IMR-90 (cell line): ENCODE results near the gene SERPINA1. TPM values are rescaled to one million over a fixed set of nuclear protein-coding genes. Genes with fewer than 3 reads are reported as not detected.
A peak's percentile ranks its signal among the peaks of the same experiment; 100 is the strongest.

Experiments used
- ATAC-seq: fragments of 200-7000 bp; cut with Tn5 transposase; 2 replicates; pipeline ENCODE4 v1.9.1; 2020; ENCODE audit warnings: low read depth, mild to moderate bottlenecking, moderate library complexity
- BruUV-seq: library from RNA; stranded (reverse); fragments of 400-500 nt; replicated peaks from 2 replicates; lab custom pipeline; 2021; lab: Mats Ljungman, UMichigan
- CTCF ChIA-PET: fragments of 300-600 bp; formaldehyde crosslinking; extraction: SDS; loops from one replicate; lab custom pipeline; 2021; ENCODE audit warnings: antibody characterized with exemption; lab: Yijun Ruan, JAX
- POLR2A ChIA-PET: fragments of 300-600 bp; sonication (Branson Sonifier 250); formaldehyde crosslinking; loops from one replicate; lab custom pipeline; 2022; ENCODE audit warnings: antibody characterized with exemption; ENCODE audit not compliant: unreplicated experiment; lab: Charles Lee
- DNase-seq: peaks from one replicate; pipeline ENCODE4 v3.0.0; 2013
- H2AFZ ChIP-seq: replicated peaks from 2 replicates; pipeline ENCODE3; 2013; ENCODE audit warnings: low read length, mild to moderate bottlenecking; ENCODE audit not compliant: poor library complexity
- H2AK5ac ChIP-seq: 2 replicates; pipeline ENCODE4 v1.6.1; 2013; ENCODE audit warnings: low read depth, low read length, inconsistent platforms
- H2AK9ac ChIP-seq: replicated peaks from 2 replicates; pipeline ENCODE3; 2013; ENCODE audit warnings: mild to moderate bottlenecking, low read depth, low read length, moderate library complexity; ENCODE audit not compliant: poor library complexity
- H2BK120ac ChIP-seq: 2 replicates; pipeline ENCODE4 v1.6.1; 2013; ENCODE audit warnings: low read depth, low read length, inconsistent platforms
- H2BK15ac ChIP-seq: 3 replicates; pipeline ENCODE4 v1.6.1; 2013; ENCODE audit warnings: low read depth, low read length, inconsistent platforms
- H2BK20ac ChIP-seq: 2 replicates; pipeline ENCODE4 v1.6.1; 2013; ENCODE audit warnings: low read depth, mild to moderate bottlenecking, inconsistent platforms, low read length, moderate library complexity
- H2BK5ac ChIP-seq: 2 replicates; pipeline ENCODE4 v1.6.1; 2013; ENCODE audit warnings: mild to moderate bottlenecking, low read depth, low read length, inconsistent platforms; ENCODE audit not compliant: poor library complexity, severe bottlenecking
- H3K14ac ChIP-seq: replicated peaks from 2 replicates; pipeline ENCODE4 v1.6.1; 2013; ENCODE audit warnings: low read depth, low read length, inconsistent platforms
- H3K18ac ChIP-seq: 2 replicates; pipeline ENCODE4 v1.6.1; 2013; ENCODE audit warnings: low read depth, low read length, control low read depth
- H3K23ac ChIP-seq: 2 replicates; pipeline ENCODE4 v1.6.1; 2013; ENCODE audit warnings: low read depth, low read length, inconsistent platforms
- H3K27ac ChIP-seq: 2 replicates; pipeline ENCODE4 v1.5.1; 2013; ENCODE audit warnings: mild to moderate bottlenecking, control low read depth, low read length; ENCODE audit not compliant: insufficient read depth
- H3K27me3 ChIP-seq: 2 replicates; pipeline ENCODE4 v1.6.1; 2013; ENCODE audit warnings: low read length; ENCODE audit not compliant: control insufficient read depth, insufficient read depth
- H3K36me3 ChIP-seq: 2 replicates; pipeline ENCODE4 v1.6.1; 2013; ENCODE audit warnings: low read length, mixed read lengths; ENCODE audit not compliant: control insufficient read depth, insufficient read depth
- H3K4ac ChIP-seq: 2 replicates; pipeline ENCODE4 v1.6.1; 2013; ENCODE audit warnings: low read depth, low read length, inconsistent platforms
- H3K4me1 ChIP-seq: 2 replicates; pipeline ENCODE4 v1.6.1; 2013; ENCODE audit warnings: low read length, mixed read lengths; ENCODE audit not compliant: control insufficient read depth, insufficient read depth
- H3K4me2 ChIP-seq: 2 replicates; pipeline ENCODE4 v1.6.1; 2013; ENCODE audit warnings: low read depth, mild to moderate bottlenecking, control low read depth, low read length, moderate library complexity
- H3K4me3 ChIP-seq: 2 replicates; pipeline ENCODE4 v1.5.1; 2013; ENCODE audit warnings: low read depth, mild to moderate bottlenecking, control low read depth, low read length, moderate library complexity; ENCODE audit not compliant: insufficient read depth
- H3K56ac ChIP-seq: 2 replicates; pipeline ENCODE4 v1.6.1; 2013; ENCODE audit warnings: low read length, inconsistent platforms; ENCODE audit not compliant: insufficient read depth; ENCODE audit errors: extremely low read depth
- H3K79me1 ChIP-seq, 2 experiments: 2 replicates each; pipeline ENCODE4 v1.6.1; 2013; ENCODE audit warnings: low read length in 2 of 2, inconsistent platforms in 1 of 2, low read depth in 1 of 2
- H3K9ac ChIP-seq: 2 replicates; pipeline ENCODE4 v1.6.1; 2013; ENCODE audit warnings: low read depth, low read length, control low read depth
- H3K9me1 ChIP-seq: 2 replicates; pipeline ENCODE4 v1.6.1; 2013; ENCODE audit warnings: low read length, inconsistent platforms; ENCODE audit not compliant: insufficient read depth
- H3K9me3 ChIP-seq: 2 replicates; pipeline ENCODE4 v1.6.1; 2013; ENCODE audit warnings: low read length; ENCODE audit not compliant: control insufficient read depth, insufficient read depth
- H4K20me1 ChIP-seq: 2 replicates; pipeline ENCODE4 v1.6.1; 2013; ENCODE audit warnings: low read length, inconsistent platforms; ENCODE audit not compliant: insufficient read depth
- H4K5ac ChIP-seq: 2 replicates; pipeline ENCODE4 v1.6.1; 2013; ENCODE audit warnings: mild to moderate bottlenecking, low read depth, low read length, control low read depth
- H4K8ac ChIP-seq, 2 experiments: 2 replicates each; pipeline ENCODE4 v1.6.1; 2013; ENCODE audit warnings: low read depth in 2 of 2, low read length in 2 of 2, control low read depth in 1 of 2, inconsistent platforms in 1 of 2
- H4K91ac ChIP-seq: 2 replicates; pipeline ENCODE4 v1.6.1; 2013; ENCODE audit warnings: low read depth, low read length, inconsistent platforms; ENCODE audit not compliant: insufficient read depth
- CHD1 ChIP-seq: IDR thresholded peaks from 2 replicates; pipeline ENCODE4 v1.6.1; 2012; ENCODE audit warnings: low read depth, low read length, improper control_type of control experiment
- CTCF ChIP-seq: conservative IDR thresholded peaks from 2 replicates; pipeline ENCODE4 v1.5.1; 2012; ENCODE audit warnings: mild to moderate bottlenecking, low read depth, low read length, improper control_type of control experiment
- ELK1 ChIP-seq: fragments of 150-350 bp; IDR thresholded peaks from 2 replicates; pipeline ENCODE4 v1.6.1; 2016; ENCODE audit warnings: low read depth, mild to moderate bottlenecking, low read length, moderate library complexity, borderline replicate concordance
- FOS ChIP-seq: fragments of 150-350 bp; IDR thresholded peaks from 2 replicates; pipeline ENCODE4 v1.6.1; 2016; ENCODE audit warnings: low read depth, low read length
- MAZ ChIP-seq: IDR thresholded peaks from 2 replicates; pipeline ENCODE4 v1.6.1; 2012; ENCODE audit warnings: low read depth, mild to moderate bottlenecking, low read length, improper control_type of control experiment, moderate library complexity, borderline replicate concordance
- MXI1 ChIP-seq: IDR thresholded peaks from 2 replicates; pipeline ENCODE4 v1.6.1; 2012; ENCODE audit warnings: low read depth, mild to moderate bottlenecking, low read length, moderate library complexity, borderline replicate concordance
- NFE2L2 ChIP-seq: fragments of 150-350 bp; IDR thresholded peaks from 2 replicates; pipeline ENCODE4 v1.6.1; 2016; ENCODE audit warnings: low read depth, mild to moderate bottlenecking, low read length
- POLR2A ChIP-seq: IDR thresholded peaks from 2 replicates; pipeline ENCODE4 v1.6.1; 2012; ENCODE audit warnings: mild to moderate bottlenecking, low read depth, low read length
- RAD21 ChIP-seq: IDR thresholded peaks from 2 replicates; pipeline ENCODE4 v1.6.1; 2012; ENCODE audit warnings: low read length, improper control_type of control experiment
- RCOR1 ChIP-seq: IDR thresholded peaks from 2 replicates; pipeline ENCODE4 v1.6.1; 2012; ENCODE audit warnings: mild to moderate bottlenecking, low read length, improper control_type of control experiment; ENCODE audit not compliant: insufficient replicate concordance
- RFX5 ChIP-seq: IDR thresholded peaks from 2 replicates; pipeline ENCODE4 v1.8.0; 2012; ENCODE audit warnings: low read depth, mild to moderate bottlenecking, low read length, moderate library complexity
- SMC3 ChIP-seq: fragments of 150-350 bp; IDR thresholded peaks from 2 replicates; pipeline ENCODE4 v1.6.1; 2016; ENCODE audit warnings: low read depth, mild to moderate bottlenecking, antibody characterized with exemption, low read length, moderate library complexity
- USF2 ChIP-seq: fragments of 150-350 bp; IDR thresholded peaks from 2 replicates; pipeline ENCODE4 v1.6.1; 2017; ENCODE audit warnings: mild to moderate bottlenecking, antibody characterized with exemption, low read length, low read depth
- WGBS, 2 experiments: methylation state at CpG; one replicate each; pipeline versions ENCODE4 v1.1.5 to v1.1.7; 2013; ENCODE audit warnings: missing lambda C conversion rate in 2 of 2; ENCODE audit not compliant: insufficient read length in 1 of 2; ENCODE audit errors: extremely low coverage in 2 of 2; 5-methylcytosine and 5-hydroxymethylcytosine counted together
- dilution Hi-C: fragments of 300-500 bp; cut with HindIII; formaldehyde crosslinking; loops from one replicate; pipeline ENCODE4 v1.14.3; 2018; ENCODE audit warnings: low sequenced_read_pairs; ENCODE audit not compliant: unreplicated experiment
- in situ Hi-C: fragments of 300-500 bp; cut with MboI; formaldehyde crosslinking; loops from 3 replicates; pipeline ENCODE4 v1.14.3; 2019; ENCODE audit warnings: low sequenced_read_pairs, inconsistent platforms, mixed read lengths
- intact Hi-C: fragments of 100-400 bp; cut with micrococcal nuclease; formaldehyde crosslinking; loops from 2 replicates; pipeline ENCODE4 v1.10.0; 2022
- polyA plus RNA-seq, 3 experiments: library from polyadenylated mRNA; depleted of rRNA; stranded (reverse); fragments of >200 nt; gene quantifications; 2 replicates each; pipeline ENCODE4 v1.2.3, GENCODE V29; 2012; ENCODE audit warnings: low replicate concordance in 1 of 3
- total RNA-seq: library from RNA; depleted of rRNA; stranded (reverse); fragments of >200 nt; gene quantifications from 2 replicates; pipeline ENCODE4 v1.2.3, GENCODE V29; 2012

Gene SERPINA1
- total and polyA plus RNA-seq, 2 of the 4 experiments (the other 2 are of a cell fraction) = 0.54 to 1.2 TPM

- intact Hi-C loops = no loop called here
- Histone ChIP-seq H3K23ac (no peak overlapping the region), H2BK20ac (no peak overlapping the region), H3K4me3 (no peak overlapping the region), H2BK15ac (no peak overlapping the region), H3K56ac (no peak overlapping the region), H3K27ac (no peak overlapping the region), H3K79me1 (no peaks in the 10 kb centered on the region), H3K4ac (no peak overlapping the region), H3K9me3 (no peaks in the 10 kb centered on the region), H4K91ac (no peak overlapping the region), H4K8ac (no peak overlapping the region), H3K9ac (no peak overlapping the region), H3K9me1 (no peaks in the 10 kb centered on the region), H3K27me3 (no peaks in the 10 kb centered on the region), H2BK5ac (no peak overlapping the region), H2BK120ac (no peak overlapping the region), H2AK5ac (peak overlapping the region; percentile 72), H3K36me3 (no peaks in the 10 kb centered on the region), H4K5ac (no peak overlapping the region), H2AFZ (no peak overlapping the region), H3K14ac (no peak overlapping the region), H3K4me2 (no peak overlapping the region), H3K18ac (no peak overlapping the region), H2AK9ac (no peak overlapping the region), H3K4me1 (no peaks in the 10 kb centered on the region), H4K20me1 (no peaks in the 10 kb centered on the region)
- in situ Hi-C loops = no loop called here
- ATAC-seq (no peak), DNase-seq (no peak)
- TF ChIP-seq SMC3 = no peak
- no peak for TF ChIP-seq RCOR1
- TF ChIP-seq POLR2A = no peak
- TF ChIP-seq RAD21 = no peak
- TF ChIP-seq MAZ = no peak
- no peak for TF ChIP-seq CHD1
- no peak for TF ChIP-seq CTCF
- TF ChIP-seq FOS = no peak
- no peak for TF ChIP-seq USF2
- TF ChIP-seq ELK1 = no peak
- TF ChIP-seq NFE2L2 = no peak
- TF ChIP-seq MXI1 = no peak
- no peak for TF ChIP-seq RFX5
- ChIA-PET CTCF (no interaction called here), POLR2A (no interaction called here)
- no TSS peak for BruUV-seq
- dilution Hi-C loops = no loop called here
- whole genome bisulfite sequencing, 2 experiments = 50% methylated on average over 2 of the region's 8 CpGs; no CpG with 5 or more reads in 1 of the 2 experiments
Measured at GRCh38 chr14:94394025-94394493, 5.7 kb upstream of the SERPINA1 start.
